Hepatocyte (in vitro differentiated cells): ENCODE data around the gene ARHGEF12. TPM values are rescaled to one million over a fixed set of nuclear protein-coding genes. Genes with fewer than 3 reads are reported as not detected.
A peak's percentile ranks its signal among the peaks of the same experiment; 100 is the strongest.

Experiments used
- DNase-seq: peaks from one replicate; pipeline ENCODE4 v3.0.0-alpha.2; 2016; ENCODE audit warnings: low spot score
- H2AFZ ChIP-seq: fragments of 200-600 bp; sonication (generic); 2 replicates; pipeline ENCODE4 v1.6.0; 2016; ENCODE audit warnings: antibody characterized with exemption, mild to moderate bottlenecking
- H3K27ac ChIP-seq: fragments of 200-600 bp; sonication (generic); 2 replicates; pipeline ENCODE4 v1.5.1; 2016; ENCODE audit warnings: mild to moderate bottlenecking
- H3K27me3 ChIP-seq: fragments of 200-600 bp; sonication (generic); 2 replicates; pipeline ENCODE4 v1.6.1; 2016
- H3K36me3 ChIP-seq: fragments of 200-600 bp; sonication (generic); replicated peaks from 2 replicates; pipeline ENCODE4 v1.5.1; 2016; ENCODE audit warnings: low read depth; ENCODE audit not compliant: insufficient read depth
- H3K4me1 ChIP-seq: fragments of 200-600 bp; sonication (generic); 2 replicates; pipeline ENCODE4 v1.5.1; 2016; ENCODE audit warnings: mild to moderate bottlenecking, moderate library complexity; ENCODE audit not compliant: insufficient read depth
- H3K4me2 ChIP-seq: fragments of 200-600 bp; sonication (generic); 2 replicates; pipeline ENCODE4 v1.6.0; 2016
- H3K4me3 ChIP-seq: fragments of 200-600 bp; sonication (generic); 2 replicates; pipeline ENCODE4 v1.5.1; 2016; ENCODE audit warnings: mild to moderate bottlenecking
- H3K79me2 ChIP-seq: fragments of 200-600 bp; sonication (generic); 2 replicates; pipeline ENCODE4 v1.6.0; 2017; ENCODE audit warnings: mild to moderate bottlenecking
- H3K9me2 ChIP-seq: fragments of 200-600 bp; sonication (generic); replicated peaks from 2 replicates; pipeline ENCODE4 v1.6.0; 2017; ENCODE audit warnings: mild to moderate bottlenecking; ENCODE audit not compliant: insufficient read depth
- H3K9me3 ChIP-seq: fragments of 200-600 bp; sonication (generic); 2 replicates; pipeline ENCODE4 v1.5.1; 2016; ENCODE audit warnings: low read depth, mild to moderate bottlenecking
- H4K20me1 ChIP-seq: fragments of 200-600 bp; sonication (generic); 2 replicates; pipeline ENCODE4 v1.6.0; 2016; ENCODE audit warnings: mild to moderate bottlenecking; ENCODE audit not compliant: insufficient read depth, poor library complexity, severe bottlenecking
- CTCF ChIP-seq: fragments of 200-600 bp; sonication (generic); IDR thresholded peaks from 2 replicates; pipeline ENCODE4 v1.5.1; 2016; ENCODE audit warnings: antibody characterized with exemption, mild to moderate bottlenecking; ENCODE audit not compliant: poor library complexity
- EZH2 ChIP-seq: fragments of 200-600 bp; sonication (generic); IDR thresholded peaks from 2 replicates; pipeline ENCODE4 v1.6.1; 2016; ENCODE audit warnings: antibody characterized with exemption, mild to moderate bottlenecking, borderline replicate concordance
- EZH2phosphoT487 ChIP-seq: fragments of 200-600 bp; sonication (generic); IDR thresholded peaks from one replicate; pipeline ENCODE4 v1.6.1; 2018; ENCODE audit warnings: antibody characterized with exemption, mild to moderate bottlenecking, low read depth, moderate library complexity; ENCODE audit not compliant: unreplicated experiment, severe bottlenecking
- WGBS: methylation state at CpG from one replicate; pipeline ENCODE4 v1.1.6; 2016; ENCODE audit warnings: low lambda C conversion rate; ENCODE audit errors: missing lambda C conversion rate; 5-methylcytosine and 5-hydroxymethylcytosine counted together
- polyA plus RNA-seq: library from polyadenylated mRNA; unstranded; fragments of >200 nt; fragmentation: Nextera tagmentation; extraction: Ambion mirVana; gene quantifications from 2 replicates; pipeline ENCODE4 v1.2.1, GENCODE V29; 2016
- total RNA-seq: library from RNA; depleted of rRNA; stranded (reverse); fragments of >200 nt; gene quantifications from 2 replicates; pipeline ENCODE4 v1.2.3, GENCODE V29; 2014

ARHGEF12 gene
- total and polyA plus RNA-seq, 2 experiments from 2014 or later: 21.2 to 75.1 TPM

GRCh38 chr11:120317689-120318480 lies 18.3 kb upstream of the ARHGEF12 start:
- Histone ChIP-seq H4K20me1 (no peaks in the 10 kb centered on the region), H3K9me3 (no peaks in the 10 kb centered on the region), H3K9me2 (no peaks in the 10 kb centered on the region), H3K4me2 (no peak overlapping the region), H3K27me3 (no peaks in the 10 kb centered on the region), H3K27ac (no peak overlapping the region), H3K36me3 (no peaks in the 10 kb centered on the region), H3K79me2 (no peaks in the 10 kb centered on the region), H3K4me1 (peaks cover 7% of the 10 kb centered on the region), H2AFZ (no peak overlapping the region), H3K4me3 (no peak overlapping the region)
- TF ChIP-seq EZH2phosphoT487 (no peak), EZH2 (no peak), CTCF (no peak)
- WGBS: 79% methylated on average over 10 of the region's 10 CpGs
- DNase-seq: no peak

GRCh38 chr11:120318906-120319305 lies 17.3 kb upstream of the ARHGEF12 start:
- H3K27ac ChIP-seq: no peak overlapping the region
- DNase-seq: no peak
- H3K4me1 ChIP-seq: peaks cover 7% of the 10 kb centered on the region
- no peak overlapping the region for H2AFZ ChIP-seq
- H3K36me3 ChIP-seq: no peaks in the 10 kb centered on the region
- no peaks in the 10 kb centered on the region for H3K9me2 ChIP-seq
- no peak overlapping the region for H3K4me3 ChIP-seq
- no peaks in the 10 kb centered on the region for H3K9me3 ChIP-seq
- H3K4me2 ChIP-seq: no peak overlapping the region
- no peaks in the 10 kb centered on the region for H3K27me3 ChIP-seq
- H3K79me2 ChIP-seq: no peaks in the 10 kb centered on the region
- WGBS: 83% methylated on average over 4 of the region's 4 CpGs
- TF ChIP-seq EZH2 (no peak), CTCF (no peak)
- H4K20me1 ChIP-seq: no peaks in the 10 kb centered on the region

DNA sequence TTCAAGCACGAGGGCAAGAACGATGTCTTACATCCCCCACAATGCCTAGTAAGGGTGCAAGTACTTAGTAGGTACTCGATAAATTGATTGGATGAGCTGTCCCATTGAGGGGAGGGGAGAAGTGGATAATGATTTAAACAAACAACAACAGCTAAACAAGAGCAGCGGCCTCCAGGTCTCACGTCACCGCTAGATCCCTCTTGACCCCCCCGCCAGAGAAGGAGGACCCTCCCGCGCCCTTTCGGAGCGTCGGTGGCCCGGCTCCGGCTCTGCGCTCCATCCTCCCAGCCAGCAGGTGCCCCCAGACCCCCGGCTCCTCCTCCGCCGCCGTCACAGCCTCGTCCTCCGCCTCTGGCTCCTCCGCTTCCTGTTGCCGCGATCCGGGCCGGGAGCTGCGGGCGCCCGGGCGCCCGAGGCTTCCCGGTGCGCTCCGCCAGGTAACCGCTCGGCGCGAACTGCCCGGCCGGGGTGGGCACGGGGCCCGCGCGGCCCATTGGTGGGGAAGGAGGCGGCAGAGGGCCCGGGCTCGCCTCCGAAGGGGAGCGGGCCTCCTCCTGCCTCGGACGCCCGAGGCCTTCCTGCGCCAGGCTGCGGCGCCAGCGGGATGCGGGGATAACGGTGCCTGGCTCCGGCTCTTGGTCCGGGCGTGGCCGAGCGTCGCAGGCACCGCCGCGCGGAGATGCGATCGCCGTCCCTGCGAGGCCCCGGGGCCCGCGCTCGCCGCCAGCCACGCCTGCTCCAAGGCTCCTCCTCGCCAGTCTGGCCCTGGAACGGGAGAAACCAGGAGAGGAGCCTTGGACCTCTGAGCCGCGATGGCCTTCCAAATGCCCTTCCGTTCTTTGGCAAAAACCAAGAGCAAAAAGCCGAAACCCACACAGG lies 11.0 kb upstream of the ARHGEF12 start, which contains the start of gene TLCD5:
Gene TLCD5, plus strand, starts transcription at position 368 of the 879 bp plus-strand sequence. CDS start 2,143 bp downstream, outside the sequence.
- peaks cover 2% of the 10 kb centered on the region for H3K79me2 ChIP-seq
- H2AFZ ChIP-seq: peak within 1 kb of the TSS; percentile 69
- H3K27ac ChIP-seq: peak within 1 kb of the TSS; percentile 88
- peaks cover 20% of the 10 kb centered on the region for H3K4me1 ChIP-seq
- H3K27me3 ChIP-seq: no peaks in the 10 kb centered on the region
- H3K4me3 ChIP-seq: peak within 1 kb of the TSS; percentile 76
- H4K20me1 ChIP-seq: no peaks in the 10 kb centered on the region
- H3K36me3 ChIP-seq: no peaks in the 10 kb centered on the region
- WGBS: 2% methylated on average over 48 of the region's 84 CpGs
- H3K9me3 ChIP-seq: no peaks in the 10 kb centered on the region
- peak; percentile 88 for DNase-seq
- peak within 1 kb of the TSS; percentile 82 for H3K4me2 ChIP-seq
- TF ChIP-seq CTCF: peak; percentile 32
- no peak for TF ChIP-seq EZH2phosphoT487
- TF ChIP-seq EZH2: no peak
- H3K9me2 ChIP-seq: no peaks in the 10 kb centered on the region
